Ramos (cell line): Measurements from ENCODE around the gene INPP5D.

Experiments
- in situ Hi-C: fragments of 300-500 bp; cut with MboI; formaldehyde crosslinking; loops from one replicate; pipeline ENCODE4 v1.14.3; 2022; ENCODE audit warnings: low sequenced_read_pairs; ENCODE audit not compliant: unreplicated experiment

INPP5D gene

DNA sequence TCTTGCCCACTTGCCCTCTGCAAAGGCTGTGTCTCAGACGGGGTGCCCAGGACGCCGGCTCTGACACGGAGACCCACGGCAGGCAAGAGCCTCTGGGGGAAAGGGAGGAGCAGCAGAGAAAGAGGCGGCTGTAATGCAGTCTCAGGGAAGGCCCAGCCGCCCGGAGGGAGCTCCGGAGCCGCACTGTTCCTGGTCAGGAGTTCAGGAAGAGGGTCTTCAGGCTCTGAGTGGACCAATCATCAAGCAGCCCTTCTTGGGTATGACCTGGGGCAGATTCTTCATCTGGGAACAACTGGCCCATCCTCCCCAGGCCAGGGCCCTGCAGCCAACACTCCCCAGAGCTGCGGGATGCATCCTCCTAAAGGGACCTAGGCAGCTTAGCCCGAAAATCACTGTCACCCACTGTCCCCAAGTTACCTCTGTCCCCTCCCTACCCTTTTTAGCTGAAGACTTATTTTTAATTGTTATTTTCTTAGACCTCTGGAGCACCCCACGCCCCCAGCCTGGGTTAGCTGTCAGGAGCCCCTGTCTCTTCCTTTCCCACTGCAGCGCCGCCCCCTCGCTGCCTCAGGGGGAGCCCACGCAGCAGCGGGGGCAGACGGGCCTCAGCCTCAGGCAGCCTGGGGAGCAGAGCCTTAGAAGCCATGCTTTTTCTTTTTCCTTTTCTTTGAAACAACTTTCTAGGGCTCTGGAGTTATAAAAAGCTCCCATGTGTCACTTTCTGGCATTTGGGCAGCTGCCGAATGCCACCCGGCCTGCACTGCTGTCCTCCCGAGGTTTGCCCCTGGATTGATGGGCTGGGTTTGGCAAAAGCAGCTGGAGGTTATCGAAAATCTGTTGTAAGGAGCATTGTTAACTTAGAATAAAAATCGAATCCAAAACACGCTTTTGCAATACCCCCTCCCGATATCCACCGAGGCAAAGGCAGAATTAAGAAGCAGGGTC is 28.3 kb upstream of the INPP5D start:
- in situ Hi-C loops: no loop called here

DNA sequence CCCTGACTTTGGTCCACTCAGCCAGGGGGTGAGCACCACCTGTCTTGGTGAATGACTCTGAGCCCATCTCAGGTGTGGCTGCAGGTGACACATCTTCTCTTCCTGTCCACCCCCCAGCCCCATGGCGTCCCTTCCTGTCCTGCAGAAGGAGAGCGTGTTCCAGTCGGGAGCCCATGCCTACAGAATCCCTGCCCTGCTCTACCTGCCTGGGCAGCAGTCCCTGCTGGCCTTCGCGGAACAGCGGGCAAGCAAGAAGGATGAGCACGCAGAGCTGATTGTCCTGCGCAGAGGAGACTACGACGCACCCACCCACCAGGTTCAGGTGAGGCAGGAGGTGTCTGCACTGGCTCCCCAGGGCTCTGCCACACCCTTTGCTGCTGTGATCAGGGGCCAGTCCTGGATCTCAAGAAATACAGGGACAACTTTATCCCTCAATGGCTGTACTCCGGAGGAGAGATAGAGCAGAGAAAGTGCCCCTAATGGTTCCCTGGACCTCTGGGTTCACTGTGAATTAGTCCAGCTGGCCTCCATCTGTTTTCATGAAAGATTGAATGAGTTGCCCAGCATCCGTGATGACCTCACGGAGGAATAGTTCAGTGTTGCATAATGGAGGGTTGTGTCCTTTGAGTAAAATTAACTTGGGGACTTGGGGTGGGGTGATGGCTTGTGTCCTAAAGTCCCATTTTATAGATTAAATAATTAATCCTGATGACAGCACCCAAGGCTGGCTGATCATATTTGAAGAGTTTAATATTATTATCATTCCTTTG is 27.4 kb upstream of the INPP5D start, which contains the start of gene NEU2:
NEU2 (plus strand) TSS at position 122 of the 770 bp plus-strand sequence; CDS start at position 122, 0 bp downstream.
- in situ Hi-C loops: no loop called here

- in situ Hi-C loops: no loop called here
Observed at GRCh38 chr2:233033672-233034071, 26.5 kb upstream of the INPP5D start.

DNA sequence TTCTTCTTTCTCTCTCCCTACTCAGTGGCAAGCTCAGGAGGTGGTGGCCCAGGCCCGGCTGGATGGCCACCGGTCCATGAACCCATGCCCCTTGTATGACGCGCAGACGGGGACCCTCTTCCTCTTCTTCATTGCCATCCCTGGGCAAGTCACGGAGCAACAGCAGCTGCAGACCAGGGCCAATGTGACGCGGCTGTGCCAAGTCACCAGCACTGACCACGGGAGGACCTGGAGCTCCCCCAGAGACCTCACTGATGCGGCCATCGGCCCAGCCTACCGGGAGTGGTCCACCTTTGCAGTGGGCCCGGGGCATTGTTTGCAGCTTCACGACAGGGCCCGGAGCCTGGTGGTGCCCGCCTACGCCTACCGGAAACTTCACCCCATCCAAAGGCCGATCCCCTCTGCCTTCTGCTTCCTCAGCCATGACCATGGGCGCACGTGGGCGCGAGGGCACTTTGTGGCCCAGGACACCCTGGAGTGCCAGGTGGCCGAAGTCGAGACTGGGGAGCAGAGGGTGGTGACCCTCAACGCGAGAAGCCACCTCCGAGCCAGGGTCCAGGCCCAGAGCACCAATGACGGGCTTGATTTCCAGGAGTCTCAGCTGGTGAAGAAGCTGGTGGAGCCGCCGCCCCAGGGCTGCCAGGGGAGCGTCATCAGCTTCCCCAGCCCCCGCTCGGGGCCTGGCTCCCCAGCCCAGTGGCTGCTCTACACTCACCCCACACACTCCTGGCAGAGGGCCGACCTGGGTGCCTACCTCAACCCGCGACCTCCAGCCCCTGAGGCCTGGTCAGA is 25.9 kb upstream of the INPP5D start:
- in situ Hi-C loops: no loop called here

- in situ Hi-C loops: no loop called here
Observed at GRCh38 chr2:233035426-233036161, 24.5 kb upstream of the INPP5D start.

GRCh38 chr2:233036162-233036838 is 23.8 kb upstream of the INPP5D start:
- in situ Hi-C loops: no loop called here

GRCh38 chr2:233037078-233037477 is 23.1 kb upstream of the INPP5D start:
- in situ Hi-C loops: no loop called here

GRCh38 chr2:233039212-233039845 is 20.8 kb upstream of the INPP5D start:
- in situ Hi-C loops: no loop called here

DNA sequence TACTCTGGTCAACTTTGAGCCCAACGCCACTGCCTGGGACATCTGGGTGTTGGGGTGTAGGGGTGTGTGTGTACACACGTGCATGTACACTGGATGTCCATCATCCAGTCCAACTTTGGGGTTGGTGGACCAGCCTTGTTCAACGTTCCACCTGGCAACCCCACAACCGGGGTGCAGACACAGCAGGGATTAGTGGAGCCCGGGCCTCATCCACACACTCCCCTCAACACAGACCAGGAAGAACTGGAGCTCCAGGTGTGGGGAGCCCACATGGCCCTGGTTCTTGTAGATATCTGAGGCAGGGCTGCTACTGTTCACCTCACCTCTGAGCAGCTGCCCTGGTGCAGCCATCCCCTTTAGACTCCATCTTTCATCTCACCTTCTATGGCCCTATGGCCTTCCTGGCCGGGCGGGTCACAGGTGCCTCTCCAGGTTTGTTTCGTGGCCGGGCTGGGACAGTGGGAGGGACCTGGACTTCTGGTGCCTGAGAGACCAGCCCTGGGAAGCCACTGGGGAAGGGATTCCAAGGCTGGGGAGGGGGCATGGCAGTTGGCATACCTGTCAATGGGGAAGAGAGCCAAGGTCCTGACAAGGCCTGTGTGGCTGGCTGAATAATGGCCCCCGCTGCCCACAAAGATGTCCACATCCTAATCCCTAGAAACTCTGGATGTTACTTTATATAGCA is 20.2 kb upstream of the INPP5D start:
- in situ Hi-C loops: no loop called here

GRCh38 chr2:233040571-233040970 is 19.6 kb upstream of the INPP5D start:
- in situ Hi-C loops: no loop called here

GRCh38 chr2:233041722-233042323 is 18.3 kb upstream of the INPP5D start:
- in situ Hi-C loops: no loop called here

DNA sequence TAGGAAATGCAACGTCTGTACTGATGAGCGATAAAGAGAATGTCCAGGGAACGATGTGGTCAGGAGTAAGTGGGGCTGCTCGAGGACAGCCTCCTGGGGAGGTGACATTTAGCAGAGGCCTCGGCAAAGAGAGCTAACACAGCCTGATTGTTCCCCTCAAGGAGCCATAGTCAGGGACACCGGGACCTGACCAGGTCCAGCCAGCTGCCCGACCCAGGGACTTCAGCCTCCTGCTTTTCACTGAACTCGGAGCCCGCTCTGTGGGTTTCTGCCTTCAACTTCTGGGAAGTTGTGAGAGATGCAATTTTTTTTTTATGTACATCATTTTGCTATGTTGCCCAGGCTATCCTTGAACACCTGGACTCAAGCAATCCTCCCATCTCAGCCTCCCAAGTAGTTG is 17.6 kb upstream of the INPP5D start:
- in situ Hi-C loops: no loop called here

DNA sequence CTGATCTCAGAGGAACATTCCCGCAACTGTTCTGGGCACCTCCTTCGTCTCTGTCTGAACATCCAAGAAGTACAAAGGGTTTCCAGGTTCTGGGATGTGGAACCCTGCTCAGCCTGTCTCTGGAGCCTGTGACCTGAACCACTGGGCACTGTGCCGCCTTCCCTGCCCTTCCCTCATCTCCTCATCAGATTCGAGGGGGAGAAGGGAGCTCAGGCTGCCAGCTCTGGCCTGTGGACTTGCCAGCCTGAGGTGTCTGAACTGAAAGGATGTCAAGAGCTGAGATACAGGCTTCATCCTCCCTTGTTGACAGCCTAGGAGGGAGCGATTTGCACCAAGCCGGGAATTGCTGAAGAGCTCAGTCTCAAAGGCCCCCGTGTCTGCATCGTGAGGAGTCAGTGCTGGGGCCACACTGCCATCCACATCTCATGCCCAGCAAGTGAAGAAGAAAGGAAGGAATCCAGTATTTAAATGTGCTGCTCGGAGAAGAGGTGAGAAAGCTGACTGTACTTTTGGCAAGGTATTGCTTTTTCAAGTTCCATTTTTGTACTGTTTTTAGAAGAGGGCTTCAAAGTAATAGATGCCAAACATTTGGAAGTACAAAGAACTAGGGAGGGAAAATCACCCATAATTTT is 15.1 kb upstream of the INPP5D start:
- in situ Hi-C loops: no loop called here

DNA sequence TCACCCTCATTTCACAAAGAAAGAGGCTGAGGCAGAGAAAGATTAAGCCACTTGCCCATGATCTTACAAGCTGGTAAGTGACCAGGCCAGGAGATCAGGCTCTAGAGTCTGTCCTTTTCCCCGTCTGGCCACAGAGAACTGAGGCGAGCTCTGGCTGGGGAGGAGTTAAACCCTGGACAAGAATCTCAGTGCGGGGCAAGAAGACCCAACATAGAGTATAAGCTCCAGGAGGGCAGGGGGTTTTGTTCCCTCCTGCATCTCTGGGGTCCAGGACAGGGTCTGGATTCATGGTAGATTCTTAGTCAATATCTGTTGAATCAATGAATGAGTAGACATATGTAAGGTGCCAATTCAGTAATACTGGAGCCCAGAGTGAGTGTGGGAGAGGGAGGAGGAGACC is 12.9 kb upstream of the INPP5D start:
- in situ Hi-C loops: no loop called here

- in situ Hi-C loops: no loop called here
Observed at GRCh38 chr2:233047667-233048066, 12.5 kb upstream of the INPP5D start.

- in situ Hi-C loops: no loop called here
Observed at GRCh38 chr2:233048569-233049193, 11.5 kb upstream of the INPP5D start.

DNA sequence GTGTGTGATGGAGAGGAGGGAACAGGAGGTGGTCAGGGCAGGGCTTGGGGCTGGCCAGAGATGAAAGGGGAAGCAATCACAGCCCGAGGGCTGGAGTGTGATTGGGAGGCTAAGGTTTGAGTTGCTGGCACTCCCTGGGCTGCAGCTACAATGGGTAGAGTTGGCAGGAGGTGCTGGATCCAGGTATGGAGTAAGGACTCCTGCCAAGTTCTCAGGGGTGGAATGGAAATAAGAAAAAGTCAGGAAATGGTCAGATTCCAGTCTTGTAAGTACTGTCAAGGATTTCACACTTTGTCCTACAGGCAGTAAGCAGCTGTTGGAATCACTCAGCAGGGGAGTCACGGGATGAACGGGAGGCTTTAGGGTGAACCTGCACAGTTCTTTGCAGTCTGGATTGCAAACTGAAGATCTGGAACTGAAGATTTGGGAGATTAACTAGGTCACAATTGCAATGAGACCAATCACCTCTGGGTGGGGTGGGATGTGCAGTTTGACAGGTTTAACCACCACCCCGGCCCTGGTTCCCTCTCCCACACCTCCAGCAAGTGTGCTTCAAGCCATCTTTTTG is 10.9 kb upstream of the INPP5D start:
- in situ Hi-C loops: no loop called here
